HepG2 (cell line): Measurements from ENCODE around the gene MYO1E. TPM values are rescaled to one million over a fixed set of nuclear protein-coding genes. Genes with fewer than 3 reads are reported as not detected.

Experiments
- DR1 ChIP-seq: sonication (generic); formaldehyde crosslinking; IDR thresholded peaks from 2 replicates; pipeline ENCODE4 v1.8.0; 2021; ENCODE audit warnings: mild to moderate bottlenecking, missing genetic modification reagents, inconsistent platforms
- KAT7 ChIP-seq: IDR thresholded peaks from 2 replicates; pipeline ENCODE4 v1.6.1; 2018; ENCODE audit warnings: borderline replicate concordance, missing compliant biosample characterization
- PAF1 ChIP-seq: IDR thresholded peaks from 2 replicates; pipeline ENCODE4 v1.6.1; 2016; ENCODE audit warnings: missing genetic modification reagents, missing compliant biosample characterization
- RORA ChIP-seq: sonication (generic); formaldehyde crosslinking; IDR thresholded peaks from 2 replicates; pipeline ENCODE4 v1.5.0; 2020; ENCODE audit warnings: mild to moderate bottlenecking, missing genetic modification reagents, moderate library complexity
- SIN3A ChIP-seq: IDR thresholded peaks from 2 replicates; pipeline ENCODE4 v1.6.1; 2011; ENCODE audit warnings: low read depth, mild to moderate bottlenecking, control low read depth, low read length, borderline replicate concordance
- SRSF4 ChIP-seq: fragments of 200-400 bp; formaldehyde crosslinking; IDR thresholded peaks from one replicate; pipeline ENCODE4 v1.6.1; 2018; ENCODE audit warnings: mild to moderate bottlenecking, low read depth, low read length, moderate library complexity; ENCODE audit not compliant: poor library complexity, severe bottlenecking
- THYN1 ChIP-seq: sonication (generic); formaldehyde crosslinking; IDR thresholded peaks from 2 replicates; pipeline ENCODE4 v1.8.1; 2023; ENCODE audit warnings: low read depth, mild to moderate bottlenecking, moderate library complexity, missing genetic modification reagents, borderline replicate concordance
- ZBTB8A ChIP-seq: sonication (generic); formaldehyde crosslinking; IDR thresholded peaks from 2 replicates; pipeline ENCODE4 v1.4.0; 2020; ENCODE audit warnings: mild to moderate bottlenecking, low read depth, missing genetic modification reagents, borderline replicate concordance
- ZNF296 ChIP-seq: sonication (generic); formaldehyde crosslinking; conservative IDR thresholded peaks from 2 replicates; pipeline ENCODE4 v1.5.0; 2020; ENCODE audit warnings: mild to moderate bottlenecking, missing genetic modification reagents
- ZNF557 ChIP-seq: sonication (generic); formaldehyde crosslinking; IDR thresholded peaks from 2 replicates; pipeline ENCODE4 v1.4.0; 2020; ENCODE audit warnings: missing genetic modification reagents
- polyA plus RNA-seq, 8 experiments: library from polyadenylated mRNA; depleted of rRNA in 3 of 8; stranded (reverse) in 7 of 8; unstranded in 1 of 8; fragments of >200 nt; fragmentation: Illumina TruSeq in 4 of 8; extraction: Trizol in 4 of 8; gene quantifications; 2 replicates each; pipeline versions ENCODE4 v1.2.1 to v1.2.3, GENCODE V29; 2011 to 2016; ENCODE audit warnings: low read depth in 4 of 8, missing spikeins in 1 of 8, mixed read lengths in 1 of 8; ENCODE audit not compliant: insufficient read depth in 1 of 8
- total RNA-seq, 5 experiments: library from RNA; depleted of rRNA; stranded (reverse); fragments of >200 nt; fragmentation: Illumina TruSeq; extraction: Trizol; gene quantifications; 2 replicates each; pipeline ENCODE4 v1.2.3, GENCODE V29; 2016; ENCODE audit warnings: low read depth in 1 of 5
- TF ChIP-seq, protein P1 (sequence below): sonication (generic); formaldehyde crosslinking; IDR thresholded peaks from 2 replicates; pipeline ENCODE4 v1.9.0; 2021; ENCODE audit warnings: mild to moderate bottlenecking, missing genetic modification reagents
- TF ChIP-seq, protein P2 (sequence below): IDR thresholded peaks from 2 replicates; pipeline ENCODE4 v1.6.1; 2016; ENCODE audit warnings: low read depth, borderline replicate concordance
- TF ChIP-seq, protein P3 (sequence below): sonication (generic); formaldehyde crosslinking; IDR thresholded peaks from 2 replicates; pipeline ENCODE4 v1.5.0; 2020; ENCODE audit warnings: missing genetic modification reagents
- TF ChIP-seq, protein P4 (sequence below): sonication (generic); formaldehyde crosslinking; IDR thresholded peaks from 2 replicates; pipeline ENCODE4 v1.4.0; 2020; ENCODE audit warnings: missing genetic modification reagents
- TF ChIP-seq, protein P5 (sequence below): sonication (generic); formaldehyde crosslinking; IDR thresholded peaks from 2 replicates; pipeline ENCODE4 v1.4.0; 2020; ENCODE audit warnings: missing genetic modification reagents
- TF ChIP-seq, protein P6 (sequence below): sonication (generic); formaldehyde crosslinking; conservative IDR thresholded peaks from 2 replicates; pipeline ENCODE4 v1.8.0; 2022; ENCODE audit warnings: missing genetic modification reagents

The MYO1E gene
- total and polyA plus RNA-seq, 2 of the 13 experiments (the other 11 are each of a cell fraction or from before 2014, with no cell fraction given), result 15.7 to 25.1 TPM

DNA sequence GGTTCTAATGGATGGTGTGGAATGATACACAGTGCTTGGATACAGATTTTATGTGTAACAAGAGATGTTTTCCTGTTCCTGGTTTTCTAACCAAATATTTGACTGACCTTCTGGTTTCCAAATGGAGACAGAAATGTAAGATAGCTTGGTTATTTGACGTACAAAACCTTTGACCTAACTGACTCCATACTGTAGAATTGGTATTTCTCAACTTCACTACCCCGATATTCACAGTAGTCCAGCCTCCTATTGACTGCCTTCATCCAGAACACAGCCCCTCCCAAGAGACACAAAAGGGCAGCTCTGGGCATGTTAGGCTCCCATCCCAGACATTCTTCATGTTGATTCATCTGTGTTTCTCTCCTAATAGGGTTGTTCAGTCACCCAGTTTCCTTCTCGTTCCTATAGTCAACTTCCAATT lies 33.4 kb downstream of the MYO1E start (continued):
- TF ChIP-seq, protein P1, sequence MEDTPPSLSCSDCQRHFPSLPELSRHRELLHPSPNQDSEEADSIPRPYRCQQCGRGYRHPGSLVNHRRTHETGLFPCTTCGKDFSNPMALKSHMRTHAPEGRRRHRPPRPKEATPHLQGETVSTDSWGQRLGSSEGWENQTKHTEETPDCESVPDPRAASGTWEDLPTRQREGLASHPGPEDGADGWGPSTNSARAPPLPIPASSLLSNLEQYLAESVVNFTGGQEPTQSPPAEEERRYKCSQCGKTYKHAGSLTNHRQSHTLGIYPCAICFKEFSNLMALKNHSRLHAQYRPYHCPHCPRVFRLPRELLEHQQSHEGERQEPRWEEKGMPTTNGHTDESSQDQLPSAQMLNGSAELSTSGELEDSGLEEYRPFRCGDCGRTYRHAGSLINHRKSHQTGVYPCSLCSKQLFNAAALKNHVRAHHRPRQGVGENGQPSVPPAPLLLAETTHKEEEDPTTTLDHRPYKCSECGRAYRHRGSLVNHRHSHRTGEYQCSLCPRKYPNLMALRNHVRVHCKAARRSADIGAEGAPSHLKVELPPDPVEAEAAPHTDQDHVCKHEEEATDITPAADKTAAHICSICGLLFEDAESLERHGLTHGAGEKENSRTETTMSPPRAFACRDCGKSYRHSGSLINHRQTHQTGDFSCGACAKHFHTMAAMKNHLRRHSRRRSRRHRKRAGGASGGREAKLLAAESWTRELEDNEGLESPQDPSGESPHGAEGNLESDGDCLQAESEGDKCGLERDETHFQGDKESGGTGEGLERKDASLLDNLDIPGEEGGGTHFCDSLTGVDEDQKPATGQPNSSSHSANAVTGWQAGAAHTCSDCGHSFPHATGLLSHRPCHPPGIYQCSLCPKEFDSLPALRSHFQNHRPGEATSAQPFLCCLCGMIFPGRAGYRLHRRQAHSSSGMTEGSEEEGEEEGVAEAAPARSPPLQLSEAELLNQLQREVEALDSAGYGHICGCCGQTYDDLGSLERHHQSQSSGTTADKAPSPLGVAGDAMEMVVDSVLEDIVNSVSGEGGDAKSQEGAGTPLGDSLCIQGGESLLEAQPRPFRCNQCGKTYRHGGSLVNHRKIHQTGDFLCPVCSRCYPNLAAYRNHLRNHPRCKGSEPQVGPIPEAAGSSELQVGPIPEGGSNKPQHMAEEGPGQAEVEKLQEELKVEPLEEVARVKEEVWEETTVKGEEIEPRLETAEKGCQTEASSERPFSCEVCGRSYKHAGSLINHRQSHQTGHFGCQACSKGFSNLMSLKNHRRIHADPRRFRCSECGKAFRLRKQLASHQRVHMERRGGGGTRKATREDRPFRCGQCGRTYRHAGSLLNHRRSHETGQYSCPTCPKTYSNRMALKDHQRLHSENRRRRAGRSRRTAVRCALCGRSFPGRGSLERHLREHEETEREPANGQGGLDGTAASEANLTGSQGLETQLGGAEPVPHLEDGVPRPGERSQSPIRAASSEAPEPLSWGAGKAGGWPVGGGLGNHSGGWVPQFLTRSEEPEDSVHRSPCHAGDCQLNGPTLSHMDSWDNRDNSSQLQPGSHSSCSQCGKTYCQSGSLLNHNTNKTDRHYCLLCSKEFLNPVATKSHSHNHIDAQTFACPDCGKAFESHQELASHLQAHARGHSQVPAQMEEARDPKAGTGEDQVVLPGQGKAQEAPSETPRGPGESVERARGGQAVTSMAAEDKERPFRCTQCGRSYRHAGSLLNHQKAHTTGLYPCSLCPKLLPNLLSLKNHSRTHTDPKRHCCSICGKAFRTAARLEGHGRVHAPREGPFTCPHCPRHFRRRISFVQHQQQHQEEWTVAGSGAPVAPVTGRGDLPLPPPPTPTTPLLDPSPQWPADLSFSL, result no peak
- TF ChIP-seq, protein P2, sequence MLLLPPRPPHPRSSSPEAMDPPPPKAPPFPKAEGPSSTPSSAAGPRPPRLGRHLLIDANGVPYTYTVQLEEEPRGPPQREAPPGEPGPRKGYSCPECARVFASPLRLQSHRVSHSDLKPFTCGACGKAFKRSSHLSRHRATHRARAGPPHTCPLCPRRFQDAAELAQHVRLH (CRISPR knock-in tag), result no peak
- TF ChIP-seq THYN1, result no peak
- TF ChIP-seq, protein P3, sequence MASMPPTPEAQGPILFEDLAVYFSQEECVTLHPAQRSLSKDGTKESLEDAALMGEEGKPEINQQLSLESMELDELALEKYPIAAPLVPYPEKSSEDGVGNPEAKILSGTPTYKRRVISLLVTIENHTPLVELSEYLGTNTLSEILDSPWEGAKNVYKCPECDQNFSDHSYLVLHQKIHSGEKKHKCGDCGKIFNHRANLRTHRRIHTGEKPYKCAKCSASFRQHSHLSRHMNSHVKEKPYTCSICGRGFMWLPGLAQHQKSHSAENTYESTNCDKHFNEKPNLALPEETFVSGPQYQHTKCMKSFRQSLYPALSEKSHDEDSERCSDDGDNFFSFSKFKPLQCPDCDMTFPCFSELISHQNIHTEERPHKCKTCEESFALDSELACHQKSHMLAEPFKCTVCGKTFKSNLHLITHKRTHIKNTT (CRISPR knock-in tag), result no peak
- TF ChIP-seq RORA (CRISPR knock-in tag), result no peak
- TF ChIP-seq, protein P4, sequence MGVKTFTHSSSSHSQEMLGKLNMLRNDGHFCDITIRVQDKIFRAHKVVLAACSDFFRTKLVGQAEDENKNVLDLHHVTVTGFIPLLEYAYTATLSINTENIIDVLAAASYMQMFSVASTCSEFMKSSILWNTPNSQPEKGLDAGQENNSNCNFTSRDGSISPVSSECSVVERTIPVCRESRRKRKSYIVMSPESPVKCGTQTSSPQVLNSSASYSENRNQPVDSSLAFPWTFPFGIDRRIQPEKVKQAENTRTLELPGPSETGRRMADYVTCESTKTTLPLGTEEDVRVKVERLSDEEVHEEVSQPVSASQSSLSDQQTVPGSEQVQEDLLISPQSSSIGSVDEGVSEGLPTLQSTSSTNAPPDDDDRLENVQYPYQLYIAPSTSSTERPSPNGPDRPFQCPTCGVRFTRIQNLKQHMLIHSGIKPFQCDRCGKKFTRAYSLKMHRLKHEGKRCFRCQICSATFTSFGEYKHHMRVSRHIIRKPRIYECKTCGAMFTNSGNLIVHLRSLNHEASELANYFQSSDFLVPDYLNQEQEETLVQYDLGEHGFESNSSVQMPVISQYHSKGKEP, result no peak
- no peak for TF ChIP-seq KAT7
- no peak for TF ChIP-seq ZNF557
- no peak for TF ChIP-seq ZNF296
- TF ChIP-seq DR1 (CRISPR knock-in tag), result no peak
- TF ChIP-seq, protein P5, sequence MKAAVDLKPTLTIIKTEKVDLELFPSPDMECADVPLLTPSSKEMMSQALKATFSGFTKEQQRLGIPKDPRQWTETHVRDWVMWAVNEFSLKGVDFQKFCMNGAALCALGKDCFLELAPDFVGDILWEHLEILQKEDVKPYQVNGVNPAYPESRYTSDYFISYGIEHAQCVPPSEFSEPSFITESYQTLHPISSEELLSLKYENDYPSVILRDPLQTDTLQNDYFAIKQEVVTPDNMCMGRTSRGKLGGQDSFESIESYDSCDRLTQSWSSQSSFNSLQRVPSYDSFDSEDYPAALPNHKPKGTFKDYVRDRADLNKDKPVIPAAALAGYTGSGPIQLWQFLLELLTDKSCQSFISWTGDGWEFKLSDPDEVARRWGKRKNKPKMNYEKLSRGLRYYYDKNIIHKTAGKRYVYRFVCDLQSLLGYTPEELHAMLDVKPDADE (CRISPR knock-in tag), result no peak
- TF ChIP-seq, protein P6, sequence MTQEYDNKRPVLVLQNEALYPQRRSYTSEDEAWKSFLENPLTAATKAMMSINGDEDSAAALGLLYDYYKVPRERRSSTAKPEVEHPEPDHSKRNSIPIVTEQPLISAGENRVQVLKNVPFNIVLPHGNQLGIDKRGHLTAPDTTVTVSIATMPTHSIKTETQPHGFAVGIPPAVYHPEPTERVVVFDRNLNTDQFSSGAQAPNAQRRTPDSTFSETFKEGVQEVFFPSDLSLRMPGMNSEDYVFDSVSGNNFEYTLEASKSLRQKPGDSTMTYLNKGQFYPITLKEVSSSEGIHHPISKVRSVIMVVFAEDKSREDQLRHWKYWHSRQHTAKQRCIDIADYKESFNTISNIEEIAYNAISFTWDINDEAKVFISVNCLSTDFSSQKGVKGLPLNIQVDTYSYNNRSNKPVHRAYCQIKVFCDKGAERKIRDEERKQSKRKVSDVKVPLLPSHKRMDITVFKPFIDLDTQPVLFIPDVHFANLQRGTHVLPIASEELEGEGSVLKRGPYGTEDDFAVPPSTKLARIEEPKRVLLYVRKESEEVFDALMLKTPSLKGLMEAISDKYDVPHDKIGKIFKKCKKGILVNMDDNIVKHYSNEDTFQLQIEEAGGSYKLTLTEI (CRISPR knock-in tag), result no peak
- TF ChIP-seq SIN3A, result no peak
- no peak for TF ChIP-seq PAF1 (CRISPR knock-in tag)
- TF ChIP-seq SRSF4, result no peak
- no peak for TF ChIP-seq ZBTB8A
